Measurements from ENCODE around the gene RUFY2.

The RUFY2 gene

DNA sequence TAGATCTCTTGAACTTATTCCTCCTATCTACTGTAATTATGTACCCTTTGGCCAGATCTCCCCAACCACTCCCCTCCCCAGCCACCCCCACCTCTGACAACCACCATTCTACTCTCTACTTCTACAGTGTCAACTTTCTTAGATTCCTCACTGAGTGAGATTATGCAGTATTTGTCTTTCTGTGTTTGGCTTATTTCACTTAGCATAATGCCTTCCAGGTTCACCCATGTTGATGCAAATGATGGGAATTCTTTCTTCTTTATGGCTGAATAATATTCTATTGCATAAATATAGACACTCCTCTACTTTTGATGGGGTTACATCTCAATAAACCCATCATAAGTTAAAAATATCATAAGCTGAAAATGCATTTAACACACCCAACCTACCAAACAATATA is 96.5 kb downstream of the RUFY2 start:
- no peaks in the 10 kb centered on the region for H3K9me3 Mint-ChIP-seq
- H3K4me3 Mint-ChIP-seq, result no peak overlapping the region
- no peaks in the 10 kb centered on the region for H3K36me3 Mint-ChIP-seq
- no peak overlapping the region for H3K27ac Mint-ChIP-seq
- peaks cover 7% of the 10 kb centered on the region for H3K4me1 Mint-ChIP-seq
- no peaks in the 10 kb centered on the region for H3K27me3 Mint-ChIP-seq

DNA sequence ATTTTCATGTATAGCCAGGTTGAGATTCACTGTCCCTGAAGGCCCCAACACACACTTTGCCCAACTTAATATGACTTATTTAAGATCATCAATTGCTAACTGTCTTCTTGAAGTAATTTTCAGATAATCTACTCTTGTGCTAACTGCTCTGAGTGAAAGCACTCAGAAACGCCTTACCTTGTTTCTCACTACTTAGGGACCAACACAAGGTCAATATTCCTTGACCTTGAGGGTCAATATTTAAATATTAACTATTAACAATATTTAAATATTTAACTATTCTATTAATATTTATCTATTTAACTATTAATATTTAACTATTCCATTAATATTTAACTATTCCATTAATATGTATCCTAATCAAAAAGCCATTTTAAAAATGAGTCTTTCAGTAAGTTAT is 101.2 kb downstream of the RUFY2 start:
- Mint-ChIP-seq H3K9me3 (no peaks in the 10 kb centered on the region), H3K27ac (no peak overlapping the region), H3K4me3 (no peak overlapping the region), H3K27me3 (no peaks in the 10 kb centered on the region), H3K4me1 (peaks cover 5% of the 10 kb centered on the region), H3K36me3 (no peaks in the 10 kb centered on the region)

DNA sequence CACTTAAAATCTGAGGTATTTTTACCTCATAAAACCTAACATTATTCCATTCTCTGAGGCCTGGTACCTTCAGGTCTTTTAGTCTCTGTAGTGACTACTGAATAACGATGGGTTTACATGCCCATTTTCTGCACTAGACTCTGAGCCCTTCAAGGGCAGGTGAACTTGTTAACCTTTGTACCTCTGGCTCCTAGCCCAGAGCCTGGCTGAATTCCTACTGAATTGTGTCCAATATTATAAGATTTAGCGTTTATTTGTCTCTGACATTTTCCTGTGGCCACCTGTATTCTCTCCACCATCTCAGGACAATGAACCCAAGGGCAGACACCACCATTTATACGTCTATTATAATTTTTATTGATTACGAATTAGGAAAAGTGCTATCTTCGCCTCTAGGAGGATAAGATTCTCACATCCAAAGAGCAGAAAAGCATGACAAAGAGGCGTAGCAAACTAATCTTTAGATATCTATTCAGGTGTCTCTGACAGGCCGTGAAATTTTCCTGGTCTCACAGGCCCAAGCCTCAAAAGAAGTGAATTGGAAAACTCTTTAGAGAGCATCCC is 103.1 kb downstream of the RUFY2 start:
- Mint-ChIP-seq H3K9me3 (no peaks in the 10 kb centered on the region), H3K36me3 (no peaks in the 10 kb centered on the region), H3K4me1 (peaks cover 5% of the 10 kb centered on the region), H3K27me3 (no peaks in the 10 kb centered on the region), H3K27ac (no peak overlapping the region), H3K4me3 (no peak overlapping the region)

DNA sequence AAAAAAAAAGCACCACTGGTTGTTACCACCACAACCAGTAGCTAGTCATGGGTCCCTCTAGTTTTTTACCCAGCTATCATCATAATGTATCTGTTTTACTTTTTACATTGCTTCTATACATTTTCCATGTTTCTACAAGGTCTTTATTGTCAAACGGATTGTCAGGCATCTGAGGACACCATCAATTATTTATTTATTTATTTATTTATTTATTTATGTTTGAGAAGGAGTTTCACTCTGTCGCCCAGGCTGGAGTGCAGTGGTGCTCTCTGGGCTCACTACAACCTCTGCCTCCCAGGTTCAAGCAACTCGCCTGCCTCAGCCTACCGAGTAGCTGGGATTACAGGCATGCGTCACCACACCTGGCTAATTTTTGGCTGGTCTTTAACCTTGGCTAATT is 104.2 kb downstream of the RUFY2 start:
- Mint-ChIP-seq H3K4me3 (no peak overlapping the region), H3K36me3 (no peaks in the 10 kb centered on the region)

DNA sequence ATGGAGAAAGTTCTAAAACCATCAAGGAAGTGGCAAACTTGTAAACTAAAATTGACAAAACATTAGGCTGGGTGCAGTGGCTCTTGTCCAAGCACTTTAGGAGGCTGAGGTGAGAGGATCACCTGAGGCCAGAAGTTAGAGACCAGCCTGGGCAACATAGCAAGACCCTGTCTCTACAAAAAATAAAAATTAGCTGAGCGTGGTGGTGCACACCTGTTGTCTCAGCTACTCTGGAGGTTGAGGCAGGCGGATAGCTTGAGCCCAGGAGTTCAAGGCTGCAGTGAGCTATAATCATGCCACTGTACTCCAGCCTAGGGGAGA is 104.6 kb downstream of the RUFY2 start:
- Mint-ChIP-seq H3K36me3 (no peaks in the 10 kb centered on the region), H3K27ac (no peak overlapping the region), H3K9me3 (no peaks in the 10 kb centered on the region), H3K27me3 (no peaks in the 10 kb centered on the region), H3K4me3 (no peak overlapping the region), H3K4me1 (peaks cover 5% of the 10 kb centered on the region)

More for the DNA sequence above, 104.2 kb downstream of the RUFY2 start:
- no peak overlapping the region for H3K27ac Mint-ChIP-seq
- no peaks in the 10 kb centered on the region for H3K27me3 Mint-ChIP-seq
- H3K4me1 Mint-ChIP-seq, result peaks cover 5% of the 10 kb centered on the region
- H3K9me3 Mint-ChIP-seq, result no peaks in the 10 kb centered on the region

DNA sequence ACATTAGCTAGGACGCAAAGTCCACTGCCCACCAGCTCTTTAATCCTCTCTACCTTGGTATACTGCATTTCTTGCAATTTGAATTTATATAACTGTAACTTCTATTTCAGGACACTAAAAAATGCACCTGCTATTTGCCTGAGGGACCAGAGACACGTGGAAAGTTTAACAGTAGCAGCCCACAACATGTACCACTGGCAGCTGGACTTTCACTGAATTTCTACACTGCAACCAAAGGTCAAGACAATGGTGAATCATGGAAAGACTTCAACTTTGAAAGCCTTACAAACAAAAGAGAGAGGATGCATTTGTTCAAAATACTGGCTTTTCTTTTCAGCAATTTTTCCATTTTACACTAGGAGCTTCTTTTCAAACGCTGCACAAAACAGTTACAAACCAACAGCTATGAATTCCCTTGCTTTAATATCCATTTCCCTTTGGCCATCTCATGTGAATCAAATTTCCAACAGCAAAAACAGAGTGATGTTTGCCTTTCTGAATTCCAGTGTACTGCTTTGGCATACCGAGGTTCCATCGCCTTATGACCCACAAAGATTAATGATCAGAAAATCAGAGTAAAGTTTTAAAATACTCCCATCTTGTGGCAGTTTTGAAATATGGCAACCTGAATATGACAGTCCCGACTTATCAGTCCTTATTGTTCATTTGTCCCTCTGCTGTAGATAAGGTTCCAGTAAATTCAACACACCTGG is 105.1 kb downstream of the RUFY2 start:
- Mint-ChIP-seq H3K27ac (no peak overlapping the region), H3K36me3 (no peaks in the 10 kb centered on the region), H3K4me1 (peaks cover 5% of the 10 kb centered on the region), H3K4me3 (no peak overlapping the region), H3K9me3 (no peaks in the 10 kb centered on the region), H3K27me3 (no peaks in the 10 kb centered on the region)

DNA sequence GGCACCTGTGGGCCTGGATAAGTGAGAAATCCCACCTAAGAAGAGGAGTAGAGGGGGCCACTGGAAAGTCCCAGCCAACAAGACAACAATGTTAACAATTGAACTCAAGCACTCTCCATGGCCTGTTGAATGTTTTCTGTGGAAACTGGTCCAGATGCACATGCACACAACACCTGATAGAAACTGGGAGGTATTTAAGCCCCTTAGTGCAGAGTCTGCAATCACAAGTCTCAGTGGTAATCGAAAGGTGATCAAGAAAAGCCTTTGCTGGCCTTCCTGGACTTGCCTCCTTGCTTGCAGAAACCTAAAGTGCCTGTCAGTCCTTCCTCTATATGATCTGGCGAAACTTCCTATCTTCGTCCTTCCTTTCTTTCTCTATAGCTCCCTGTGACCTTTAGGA is 105.8 kb downstream of the RUFY2 start:
- Mint-ChIP-seq H3K27ac (no peak overlapping the region), H3K9me3 (no peaks in the 10 kb centered on the region), H3K4me3 (no peak overlapping the region)

DNA sequence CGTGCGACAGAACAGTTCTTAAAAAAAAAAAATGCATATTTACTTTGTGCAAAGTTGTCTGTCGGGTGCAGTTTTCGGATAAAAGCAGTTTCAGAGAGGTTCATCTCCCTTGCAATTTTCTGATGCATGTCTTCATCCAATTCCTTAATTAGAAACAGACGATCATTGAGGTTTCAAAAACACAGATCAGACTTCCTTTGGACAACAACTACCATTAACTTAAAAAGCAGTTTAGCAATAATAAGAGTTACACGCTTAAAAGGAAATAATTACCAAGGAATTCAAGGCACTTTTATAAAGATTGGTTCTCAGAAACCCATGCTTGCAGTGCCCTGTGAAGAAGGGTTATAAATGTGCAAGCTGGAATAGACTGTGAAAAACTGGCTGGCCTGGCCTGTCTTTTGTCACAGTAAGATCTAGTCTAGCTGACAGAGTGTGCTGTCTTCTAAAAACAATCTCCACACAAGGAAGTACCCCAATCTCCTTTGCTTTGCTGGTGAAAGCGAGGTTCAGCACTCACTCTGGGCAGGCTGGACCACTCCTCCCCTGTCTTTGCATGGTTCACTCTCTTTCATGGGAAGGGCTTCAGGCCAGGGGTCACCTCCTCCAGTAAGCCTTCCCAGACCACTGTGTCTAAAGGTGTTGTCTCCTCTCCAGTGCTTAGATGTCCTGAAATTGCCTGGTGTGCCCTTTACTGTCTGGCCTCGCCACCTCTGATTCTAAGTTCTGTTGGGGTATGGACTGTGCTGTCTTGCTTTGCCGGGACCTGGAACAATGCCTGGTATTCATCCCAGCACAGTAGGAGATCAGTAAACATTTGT is 110.0 kb downstream of the RUFY2 start:
- Mint-ChIP-seq H3K4me3 (no peak overlapping the region), H3K27ac (no peak overlapping the region), H3K36me3 (peaks cover 2% of the 10 kb centered on the region), H3K4me1 (peaks cover 3% of the 10 kb centered on the region), H3K27me3 (no peaks in the 10 kb centered on the region), H3K9me3 (no peaks in the 10 kb centered on the region)

More for the DNA sequence above, 105.8 kb downstream of the RUFY2 start:
- Mint-ChIP-seq H3K27me3 (no peaks in the 10 kb centered on the region), H3K4me1 (peaks cover 5% of the 10 kb centered on the region), H3K36me3 (no peaks in the 10 kb centered on the region)

All from activated naive CD4-positive, alpha-beta T cell treated with anti-CD3 and anti-CD28 coated beads, Interleukin-2, amount 50 U/mL, for 24 hours (primary cell).